Stimulated activated memory B cell treated with anti-CD40 and anti-IgM and Interleukin-4, amounts not matched to agents 10 μg/mL and 1 μg/mL and 100 μg/mL, for 72 hours (primary cell): Measurements from ENCODE around the gene RARB.

Experiments used
- ATAC-seq: fragments of 150-1000 bp; cut with Tn5 transposase; 2 replicates; pipeline ENCODE4 v1.10.0; 2021
- H3K27ac Mint-ChIP-seq: one replicate; pipeline ENCODE4 v1.8.0; 2022; ENCODE audit warnings: mild to moderate bottlenecking, mixed read lengths
- H3K27me3 Mint-ChIP-seq: one replicate; pipeline ENCODE4 v1.8.0; 2022; ENCODE audit warnings: mixed read lengths
- H3K36me3 Mint-ChIP-seq: one replicate; pipeline ENCODE4 v1.8.0; 2022; ENCODE audit warnings: mixed read lengths
- H3K4me1 Mint-ChIP-seq: one replicate; pipeline ENCODE4 v1.8.0; 2022; ENCODE audit warnings: mixed read lengths
- H3K4me3 Mint-ChIP-seq: one replicate; pipeline ENCODE4 v1.8.0; 2022; ENCODE audit warnings: mild to moderate bottlenecking, moderate library complexity, mixed read lengths
- H3K9me3 Mint-ChIP-seq: one replicate; pipeline ENCODE4 v1.8.0; 2022; ENCODE audit warnings: mixed read lengths

Gene RARB

DNA sequence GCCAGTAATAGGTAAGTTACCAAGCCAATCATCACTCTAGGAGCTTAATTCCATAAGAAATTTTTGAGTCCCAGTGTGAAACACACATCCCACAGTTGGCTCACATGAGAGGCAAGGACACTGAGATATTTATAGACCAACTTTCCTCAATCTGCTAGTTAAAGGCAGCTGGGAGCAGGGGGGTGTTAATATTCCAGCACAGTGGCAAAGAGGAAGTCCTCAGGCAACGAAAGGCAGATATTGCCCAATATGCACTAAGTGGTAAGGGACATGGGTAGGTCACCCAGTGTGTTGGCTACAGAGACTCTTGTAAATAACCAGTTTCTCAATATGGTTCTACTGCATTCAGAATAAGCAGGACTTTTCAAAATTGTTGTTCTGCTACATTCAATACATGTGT is 175.6 kb downstream of the RARB start:
- Mint-ChIP-seq H3K36me3 (peaks cover 36% of the 10 kb centered on the region), H3K9me3 (no peaks in the 10 kb centered on the region), H3K4me1 (no peaks in the 10 kb centered on the region), H3K27me3 (no peaks in the 10 kb centered on the region), H3K27ac (no peak overlapping the region), H3K4me3 (no peak overlapping the region)
- no peak for ATAC-seq

DNA sequence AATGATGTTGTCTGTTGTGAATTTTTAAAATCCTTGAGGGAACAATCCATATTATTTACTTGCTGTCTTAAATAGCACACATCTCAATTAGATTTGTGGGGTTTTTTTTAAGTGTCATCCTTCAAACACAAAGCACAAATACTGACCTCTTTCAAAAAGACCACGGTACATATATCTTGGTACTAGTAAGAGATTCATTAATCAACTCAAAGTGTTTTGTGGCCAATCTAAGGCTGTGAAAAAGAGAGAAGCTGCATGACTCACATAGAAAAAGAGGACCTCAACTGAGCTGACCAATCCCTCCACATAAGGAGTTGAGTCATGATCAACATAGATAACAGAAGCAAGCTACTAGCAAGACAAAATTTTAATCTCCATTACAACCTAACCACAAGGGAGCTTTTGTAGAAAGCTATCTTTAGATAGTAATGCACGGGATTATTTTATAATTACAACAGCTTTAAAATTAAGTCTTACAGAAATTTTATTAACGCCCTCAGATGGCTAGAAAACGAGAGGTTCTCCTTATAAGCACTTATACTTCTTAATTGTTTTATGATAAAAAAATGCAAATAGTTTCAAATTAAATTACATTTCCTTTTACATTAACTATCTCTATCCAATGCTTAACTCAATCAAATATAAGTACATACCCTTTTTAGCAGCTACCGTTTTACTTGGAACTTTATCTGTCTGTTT is 176.2 kb downstream of the RARB start:
- Mint-ChIP-seq H3K27ac (no peak overlapping the region), H3K36me3 (peaks cover 34% of the 10 kb centered on the region), H3K9me3 (no peaks in the 10 kb centered on the region), H3K27me3 (no peaks in the 10 kb centered on the region), H3K4me1 (no peaks in the 10 kb centered on the region), H3K4me3 (no peak overlapping the region)
- ATAC-seq = no peak

GRCh38 chr3:25610167-25610566 is 182.1 kb downstream of the RARB start:
- Mint-ChIP-seq H3K36me3 (peaks cover 46% of the 10 kb centered on the region), H3K9me3 (no peaks in the 10 kb centered on the region), H3K27me3 (no peaks in the 10 kb centered on the region), H3K4me1 (no peaks in the 10 kb centered on the region), H3K4me3 (no peak overlapping the region), H3K27ac (no peak overlapping the region)
- ATAC-seq = no peak

DNA sequence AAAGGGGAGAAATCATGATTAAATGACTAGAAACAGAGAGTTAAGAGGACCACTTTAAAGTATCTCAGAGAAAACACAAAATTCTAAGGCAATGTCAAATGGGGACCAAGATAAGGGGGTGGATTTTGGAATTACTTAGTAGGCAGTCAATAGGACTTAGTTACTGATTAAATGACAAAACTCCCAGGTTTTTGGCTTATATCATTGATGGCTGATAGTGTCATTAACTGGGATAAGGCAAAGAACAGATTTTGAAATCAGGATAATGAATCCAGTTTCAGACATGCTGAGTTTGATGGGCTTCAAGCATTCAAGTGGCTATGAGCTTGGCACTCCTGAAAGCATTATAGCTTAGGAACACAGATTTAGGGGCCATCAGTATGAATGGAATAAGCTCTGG is 182.7 kb downstream of the RARB start:
- no peaks in the 10 kb centered on the region for H3K27me3 Mint-ChIP-seq
- H3K4me1 Mint-ChIP-seq = no peaks in the 10 kb centered on the region
- H3K9me3 Mint-ChIP-seq = no peaks in the 10 kb centered on the region
- H3K36me3 Mint-ChIP-seq = peaks cover 41% of the 10 kb centered on the region
- H3K4me3 Mint-ChIP-seq = no peak overlapping the region
- H3K27ac Mint-ChIP-seq = no peak overlapping the region
- ATAC-seq = no peak

DNA sequence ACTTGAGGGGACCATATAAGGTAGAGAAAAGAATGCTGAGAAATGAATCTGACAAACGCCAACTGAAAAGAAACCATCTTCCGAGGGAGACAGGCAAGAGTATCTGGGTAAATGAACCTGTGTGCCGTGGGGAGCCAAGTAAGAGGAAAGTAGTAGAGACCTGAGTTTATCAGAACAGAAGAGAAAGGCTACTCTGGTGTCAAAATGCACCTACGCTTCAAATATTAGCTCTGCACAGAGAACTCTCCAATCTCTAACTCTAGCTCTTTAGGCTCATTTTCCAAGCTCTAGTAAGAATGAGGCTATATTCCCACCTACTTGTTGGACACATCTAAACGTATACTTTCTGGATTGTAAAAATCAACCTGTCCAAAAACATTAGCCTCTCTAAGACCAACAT is 183.1 kb downstream of the RARB start:
- H3K27me3 Mint-ChIP-seq = no peaks in the 10 kb centered on the region
- no peak for ATAC-seq
- H3K36me3 Mint-ChIP-seq = peaks cover 37% of the 10 kb centered on the region
- no peaks in the 10 kb centered on the region for H3K4me1 Mint-ChIP-seq
- no peaks in the 10 kb centered on the region for H3K9me3 Mint-ChIP-seq
- no peak overlapping the region for H3K4me3 Mint-ChIP-seq
- H3K27ac Mint-ChIP-seq = no peak overlapping the region

DNA sequence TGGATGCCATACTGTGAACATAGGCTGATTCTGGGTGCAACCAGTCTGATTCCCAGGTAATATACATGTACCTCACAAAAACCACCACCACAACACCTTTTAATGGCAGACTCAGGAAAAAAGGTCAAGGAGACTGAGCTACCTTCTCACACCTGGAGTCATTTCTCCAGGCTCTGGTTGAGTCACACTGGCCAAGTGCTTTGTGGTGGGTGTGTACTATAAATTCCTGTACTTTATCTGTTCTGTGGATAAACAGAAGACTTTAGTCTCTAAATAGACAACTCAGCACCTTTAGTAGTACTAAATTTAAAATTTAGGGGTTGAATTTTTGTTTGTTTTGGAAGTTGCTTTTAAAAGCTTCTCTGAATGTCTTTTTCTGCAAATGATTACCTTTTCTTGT is 190.0 kb downstream of the RARB start:
- no peak overlapping the region for H3K4me3 Mint-ChIP-seq
- H3K27me3 Mint-ChIP-seq = no peaks in the 10 kb centered on the region
- H3K4me1 Mint-ChIP-seq = no peaks in the 10 kb centered on the region
- no peaks in the 10 kb centered on the region for H3K9me3 Mint-ChIP-seq
- H3K36me3 Mint-ChIP-seq = peaks cover 40% of the 10 kb centered on the region
- H3K27ac Mint-ChIP-seq = no peak overlapping the region
- no peak for ATAC-seq

DNA sequence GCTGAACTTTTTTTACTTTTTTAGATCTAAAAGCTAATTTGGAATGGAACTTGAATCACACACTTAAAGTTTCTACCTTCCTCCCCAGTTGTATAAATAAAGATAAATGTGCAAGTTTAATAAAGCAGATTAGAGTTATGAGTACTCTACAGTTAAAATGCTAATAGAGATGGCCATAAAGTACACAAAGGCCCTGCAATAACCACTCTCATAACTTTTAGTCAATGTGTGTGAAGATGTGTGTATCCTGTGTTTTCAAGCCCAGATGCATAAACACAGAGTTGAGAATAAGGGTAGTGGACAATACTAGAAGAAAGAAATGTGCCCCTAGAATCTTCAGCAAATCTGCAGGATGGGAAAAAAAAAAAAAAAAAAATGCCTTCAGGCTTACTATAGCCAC is 191.3 kb downstream of the RARB start:
- ATAC-seq = no peak
- Mint-ChIP-seq H3K36me3 (peaks cover 47% of the 10 kb centered on the region), H3K9me3 (no peaks in the 10 kb centered on the region), H3K27ac (no peak overlapping the region), H3K27me3 (no peaks in the 10 kb centered on the region), H3K4me1 (no peaks in the 10 kb centered on the region), H3K4me3 (no peak overlapping the region)

GRCh38 chr3:25620493-25620892 is 192.4 kb downstream of the RARB start:
- no peaks in the 10 kb centered on the region for H3K27me3 Mint-ChIP-seq
- peaks cover 50% of the 10 kb centered on the region for H3K36me3 Mint-ChIP-seq
- no peak for ATAC-seq
- no peaks in the 10 kb centered on the region for H3K4me1 Mint-ChIP-seq
- no peak overlapping the region for H3K4me3 Mint-ChIP-seq
- no peaks in the 10 kb centered on the region for H3K9me3 Mint-ChIP-seq
- H3K27ac Mint-ChIP-seq = no peak overlapping the region

DNA sequence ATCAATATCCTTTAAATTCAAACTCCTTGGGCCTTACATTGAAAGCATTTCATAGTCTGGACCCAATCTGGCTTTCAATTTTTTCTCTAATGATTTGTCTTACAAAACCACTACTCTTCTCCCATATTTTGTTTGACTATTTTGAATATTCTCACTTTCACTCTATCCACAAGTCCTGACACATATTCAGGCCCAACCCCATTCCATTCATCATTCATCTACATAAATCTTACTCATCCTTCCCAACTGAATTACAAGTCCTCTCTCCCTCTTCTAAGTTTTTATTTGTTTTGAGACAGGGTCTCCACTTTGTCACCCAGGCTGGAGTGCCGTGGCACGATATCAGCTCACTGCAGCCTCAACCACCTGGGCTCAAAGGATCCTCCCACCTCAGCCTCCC is 193.0 kb downstream of the RARB start:
- Mint-ChIP-seq H3K27ac (no peak overlapping the region), H3K4me3 (no peak overlapping the region), H3K36me3 (peaks cover 55% of the 10 kb centered on the region), H3K4me1 (no peaks in the 10 kb centered on the region), H3K9me3 (no peaks in the 10 kb centered on the region), H3K27me3 (no peaks in the 10 kb centered on the region)
- ATAC-seq = no peak

- H3K4me3 Mint-ChIP-seq = no peak overlapping the region
- H3K27ac Mint-ChIP-seq = no peak overlapping the region
- no peaks in the 10 kb centered on the region for H3K27me3 Mint-ChIP-seq
- ATAC-seq = no peak
- H3K36me3 Mint-ChIP-seq = peaks cover 55% of the 10 kb centered on the region
- no peaks in the 10 kb centered on the region for H3K9me3 Mint-ChIP-seq
- peaks cover 18% of the 10 kb centered on the region for H3K4me1 Mint-ChIP-seq
These were observed 203.9 kb downstream of the RARB start for GRCh38 chr3:25631989-25632388.

GRCh38 chr3:25633919-25634318 is 205.9 kb downstream of the RARB start:
- Mint-ChIP-seq H3K4me3 (no peak overlapping the region), H3K27me3 (no peaks in the 10 kb centered on the region), H3K27ac (peak overlapping the region; percentile 63), H3K4me1 (peaks cover 18% of the 10 kb centered on the region), H3K9me3 (no peaks in the 10 kb centered on the region), H3K36me3 (peaks cover 52% of the 10 kb centered on the region)
- no peak for ATAC-seq

GRCh38 chr3:25635038-25635437 is 207.0 kb downstream of the RARB start:
- H3K27me3 Mint-ChIP-seq = no peaks in the 10 kb centered on the region
- H3K4me3 Mint-ChIP-seq = no peak overlapping the region
- no peaks in the 10 kb centered on the region for H3K9me3 Mint-ChIP-seq
- peak overlapping the region; percentile 63 for H3K27ac Mint-ChIP-seq
- peaks cover 18% of the 10 kb centered on the region for H3K4me1 Mint-ChIP-seq
- peaks cover 46% of the 10 kb centered on the region for H3K36me3 Mint-ChIP-seq
- no peak for ATAC-seq
